ENCODE results near the gene VEGFA.
A peak's percentile ranks its signal among the peaks of the same experiment; 100 is the strongest.
"Not testable (repeated sequence)": the region's sequence is repeated elsewhere in the genome, so short reads cannot be mapped to it uniquely, and the experiment has no call there.

The VEGFA gene

GRCh38 chr6:43810965-43811732 lies 41.1 kb downstream of the VEGFA start:
- no peak overlapping the region for H3K27ac ChIP-seq
- no peak overlapping the region for H3K4me3 ChIP-seq

GRCh38 chr6:43811733-43812099 lies 41.7 kb downstream of the VEGFA start:
- no peak overlapping the region for H3K27ac ChIP-seq
- no peak overlapping the region for H3K4me3 ChIP-seq

GRCh38 chr6:43812850-43813578 lies 43.0 kb downstream of the VEGFA start:
- Histone ChIP-seq H3K27ac (no peak overlapping the region), H3K4me3 (no peak overlapping the region)

- Histone ChIP-seq H3K4me3 (no peak overlapping the region), H3K27ac (no peak overlapping the region)
Observed at GRCh38 chr6:43814111-43814510, 44.1 kb downstream of the VEGFA start.

- H3K4me3 ChIP-seq = no peak overlapping the region
- H3K27ac ChIP-seq = no peak overlapping the region
Observed at GRCh38 chr6:43814865-43815264, 44.9 kb downstream of the VEGFA start.

GRCh38 chr6:43817192-43817591 lies 47.2 kb downstream of the VEGFA start:
- no peak overlapping the region for H3K4me3 ChIP-seq
- H3K27ac ChIP-seq = no peak overlapping the region

GRCh38 chr6:43818973-43819372 lies 49.0 kb downstream of the VEGFA start:
- not testable (repeated sequence) for H3K4me3 ChIP-seq, H3K27ac ChIP-seq

GRCh38 chr6:43819958-43820357 lies 49.9 kb downstream of the VEGFA start:
- H3K27ac ChIP-seq = no peak overlapping the region
- H3K4me3 ChIP-seq = no peak overlapping the region

- Histone ChIP-seq H3K27ac (no peak overlapping the region), H3K4me3 (no peak overlapping the region)
Observed at GRCh38 chr6:43820486-43820885, 50.5 kb downstream of the VEGFA start.

- Histone ChIP-seq H3K4me3 (no peak overlapping the region), H3K27ac (no peak overlapping the region)
Observed at GRCh38 chr6:43821101-43821886, 51.3 kb downstream of the VEGFA start.

GRCh38 chr6:43823390-43823789 lies 53.4 kb downstream of the VEGFA start:
- H3K4me3 ChIP-seq = no peak overlapping the region
- H3K27ac ChIP-seq = no peak overlapping the region

- Histone ChIP-seq H3K27ac (peak overlapping the region in 2 of 21 experiments; percentile 17 to 29), H3K4me3 (no peak overlapping the region)
Observed at GRCh38 chr6:43823879-43824702, 54.1 kb downstream of the VEGFA start.

GRCh38 chr6:43824703-43825064 lies 54.7 kb downstream of the VEGFA start:
- Histone ChIP-seq H3K27ac (no peak overlapping the region), H3K4me3 (no peak overlapping the region)

- Histone ChIP-seq H3K27ac (no peak overlapping the region), H3K4me3 (no peak overlapping the region)
Observed at GRCh38 chr6:43825187-43826115, 55.4 kb downstream of the VEGFA start.

GRCh38 chr6:43826730-43827129 lies 56.7 kb downstream of the VEGFA start:
- H3K27ac ChIP-seq = no peak overlapping the region

GRCh38 chr6:43827898-43828297 lies 57.9 kb downstream of the VEGFA start:
- Histone ChIP-seq H3K27ac (no peak overlapping the region), H3K4me3 (no peak overlapping the region)

More at GRCh38 chr6:43826730-43827129, 56.7 kb downstream of the VEGFA start:
- no peak overlapping the region for H3K4me3 ChIP-seq

- no peak overlapping the region for H3K4me3 ChIP-seq
Observed at GRCh38 chr6:43828711-43829110, 58.7 kb downstream of the VEGFA start.

GRCh38 chr6:43829470-43829869 lies 59.5 kb downstream of the VEGFA start:
- Histone ChIP-seq H3K27ac (no peak overlapping the region), H3K4me3 (no peak overlapping the region)

More at GRCh38 chr6:43828711-43829110, 58.7 kb downstream of the VEGFA start:
- no peak overlapping the region for H3K27ac ChIP-seq

- no peak overlapping the region for H3K4me3 ChIP-seq
- H3K27ac ChIP-seq = no peak overlapping the region
Observed at GRCh38 chr6:43830775-43831174, 60.8 kb downstream of the VEGFA start.

Data from skin epidermis (tissue), 12 donors.